C4-2B (cell line): Measurements from ENCODE around the gene FARSB.

ENCODE experiments used
- H3K27ac ChIP-seq: fragments of 450-650 bp; 2 replicates; pipeline ENCODE4 v1.5.1; 2017
- ZFX ChIP-seq: fragments of 450-650 bp; IDR thresholded peaks from 2 replicates; pipeline ENCODE4 v1.6.1; 2017
- TF ChIP-seq, protein P1 (sequence below): fragments of 450-650 bp; conservative IDR thresholded peaks from 2 replicates; pipeline ENCODE4 v1.5.1; 2017; ENCODE audit warnings: mild to moderate bottlenecking

FARSB gene

DNA sequence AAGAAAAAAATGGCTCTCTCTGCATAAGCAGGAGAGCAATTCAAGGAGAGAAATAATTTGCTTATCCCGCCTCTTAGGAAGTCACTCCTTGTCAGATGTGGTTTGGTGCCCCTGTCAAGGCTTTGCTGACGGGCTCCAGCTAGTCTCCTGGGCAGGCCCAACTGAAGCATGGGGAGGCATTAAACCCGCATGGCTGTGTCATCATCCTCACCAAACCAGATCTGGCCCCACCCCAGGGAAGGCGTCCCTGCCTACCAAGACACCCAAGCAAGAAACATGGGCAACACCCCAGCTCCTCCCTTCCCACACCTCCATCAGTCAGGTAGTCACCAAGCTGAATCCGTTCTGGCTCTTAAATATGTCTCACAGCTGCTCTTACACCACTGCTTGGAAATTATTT lies 123.6 kb downstream of the FARSB start:
- TF ChIP-seq ZFX, result no peak
- TF ChIP-seq, protein P1, sequence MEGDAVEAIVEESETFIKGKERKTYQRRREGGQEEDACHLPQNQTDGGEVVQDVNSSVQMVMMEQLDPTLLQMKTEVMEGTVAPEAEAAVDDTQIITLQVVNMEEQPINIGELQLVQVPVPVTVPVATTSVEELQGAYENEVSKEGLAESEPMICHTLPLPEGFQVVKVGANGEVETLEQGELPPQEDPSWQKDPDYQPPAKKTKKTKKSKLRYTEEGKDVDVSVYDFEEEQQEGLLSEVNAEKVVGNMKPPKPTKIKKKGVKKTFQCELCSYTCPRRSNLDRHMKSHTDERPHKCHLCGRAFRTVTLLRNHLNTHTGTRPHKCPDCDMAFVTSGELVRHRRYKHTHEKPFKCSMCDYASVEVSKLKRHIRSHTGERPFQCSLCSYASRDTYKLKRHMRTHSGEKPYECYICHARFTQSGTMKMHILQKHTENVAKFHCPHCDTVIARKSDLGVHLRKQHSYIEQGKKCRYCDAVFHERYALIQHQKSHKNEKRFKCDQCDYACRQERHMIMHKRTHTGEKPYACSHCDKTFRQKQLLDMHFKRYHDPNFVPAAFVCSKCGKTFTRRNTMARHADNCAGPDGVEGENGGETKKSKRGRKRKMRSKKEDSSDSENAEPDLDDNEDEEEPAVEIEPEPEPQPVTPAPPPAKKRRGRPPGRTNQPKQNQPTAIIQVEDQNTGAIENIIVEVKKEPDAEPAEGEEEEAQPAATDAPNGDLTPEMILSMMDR, result no peak
- H3K27ac ChIP-seq, result no peak overlapping the region

DNA sequence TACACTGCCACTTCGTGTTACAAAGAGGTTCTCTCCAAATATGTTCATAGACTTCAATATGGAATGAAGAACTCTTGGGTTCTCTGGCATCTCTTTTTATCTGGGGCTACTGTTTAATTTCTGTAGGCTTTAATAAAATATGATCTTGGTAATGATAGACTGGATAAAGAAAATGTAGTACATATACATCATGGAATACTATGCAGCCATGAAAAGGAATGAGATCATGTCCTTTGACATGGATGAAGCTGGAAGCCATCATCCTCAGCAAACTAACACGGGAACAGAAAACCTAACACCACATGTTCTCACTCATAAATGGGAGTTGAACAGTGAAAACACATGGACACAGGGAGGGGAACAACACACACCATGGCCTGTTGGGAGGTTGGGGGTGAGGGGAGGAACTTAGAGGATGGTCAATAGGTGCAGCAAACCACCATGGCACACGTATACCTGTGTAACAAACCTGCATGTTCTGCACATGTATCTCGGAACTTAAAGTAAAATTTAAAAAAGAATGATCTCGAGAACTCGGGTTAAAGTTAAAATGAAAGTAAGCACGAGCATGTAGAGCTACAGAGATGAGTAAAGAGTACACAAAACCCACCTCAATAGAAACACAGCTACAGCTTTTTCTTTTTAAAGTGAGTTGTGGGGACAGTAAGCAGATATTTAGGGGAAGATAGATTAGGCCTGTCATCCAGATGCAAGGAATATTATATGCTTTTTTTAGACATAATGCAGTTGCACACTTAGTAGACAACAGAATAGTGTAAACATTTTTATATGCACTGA lies 129.2 kb downstream of the FARSB start:
- no peak overlapping the region for H3K27ac ChIP-seq
- TF ChIP-seq, protein P1, result no peak
- no peak for TF ChIP-seq ZFX

DNA sequence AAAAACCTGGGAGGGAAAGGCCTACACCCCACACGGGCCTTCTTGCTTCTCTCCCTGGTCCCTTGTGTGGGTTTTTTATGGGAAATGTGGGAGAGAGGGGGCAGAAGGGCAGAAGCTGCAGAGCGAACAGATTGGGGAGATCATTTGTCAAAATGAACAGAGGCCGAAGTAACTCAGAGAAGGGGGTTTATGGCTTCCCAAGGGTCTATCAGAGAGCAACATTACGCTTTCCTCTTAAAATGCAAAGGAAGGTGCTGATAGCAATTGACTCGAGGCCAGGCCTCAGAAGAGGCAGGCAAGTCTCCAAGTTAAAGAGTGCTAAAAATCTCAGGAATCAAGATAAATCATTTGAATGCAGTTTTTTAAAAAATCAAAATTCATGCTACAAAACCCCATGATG lies 130.1 kb downstream of the FARSB start:
- TF ChIP-seq, protein P1, result no peak
- TF ChIP-seq ZFX, result no peak
- H3K27ac ChIP-seq, result no peak overlapping the region

DNA sequence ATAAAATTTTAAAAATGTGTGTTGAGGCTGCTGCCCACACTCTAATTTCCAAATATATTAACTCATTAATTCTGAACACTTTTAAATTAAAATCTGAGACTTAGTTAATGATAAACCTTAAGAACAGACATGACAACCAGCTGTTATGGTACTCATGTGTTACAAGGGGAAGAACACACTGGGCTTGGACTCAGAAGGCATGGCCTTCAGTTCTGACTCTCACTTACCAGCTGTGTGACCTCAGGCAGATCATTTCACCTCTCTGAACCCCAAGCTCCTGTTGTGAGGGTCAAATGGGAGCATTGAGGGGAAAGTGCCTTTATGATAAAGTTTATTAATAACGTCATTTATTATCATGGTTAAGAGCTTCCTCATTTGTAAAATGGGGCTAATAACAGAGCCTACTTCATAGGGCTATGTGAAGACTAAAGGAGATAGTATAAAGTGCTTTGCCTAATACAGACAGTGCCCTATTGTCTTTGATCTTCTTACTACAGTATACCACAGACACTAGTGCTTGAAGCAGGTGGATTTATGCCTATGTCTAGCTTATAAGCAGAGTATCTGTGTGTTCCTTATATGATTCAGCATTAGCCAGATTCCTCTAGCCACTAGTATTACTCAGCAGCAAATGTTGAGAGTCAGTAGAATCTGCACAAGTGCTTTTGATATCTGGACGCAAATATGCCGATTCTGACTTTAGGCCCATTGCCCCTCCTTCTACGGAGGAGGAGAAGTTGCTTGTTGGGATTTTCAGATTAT lies 131.9 kb downstream of the FARSB start:
- TF ChIP-seq ZFX, result no peak
- H3K27ac ChIP-seq, result no peak overlapping the region

DNA sequence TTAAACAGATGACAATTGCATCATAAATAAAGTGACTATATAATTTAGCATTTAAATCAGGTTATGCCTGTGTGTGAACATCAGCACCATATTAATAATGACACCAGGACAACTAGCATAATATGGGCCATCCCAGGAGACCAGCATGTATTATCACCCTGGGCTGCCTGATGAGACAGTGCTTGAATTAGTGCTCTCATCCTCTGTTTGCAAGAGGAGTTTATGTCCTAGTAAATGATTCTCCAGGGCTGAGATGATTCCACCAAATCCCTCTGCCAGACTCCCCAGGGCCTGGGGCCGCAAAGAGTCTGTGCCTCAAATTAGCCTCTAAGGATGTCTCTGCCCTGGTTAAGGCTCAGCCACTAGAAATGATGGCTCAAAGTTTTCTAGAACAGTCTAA lies 133.8 kb downstream of the FARSB start:
- H3K27ac ChIP-seq, result no peak overlapping the region
- TF ChIP-seq, protein P1, result no peak
- TF ChIP-seq ZFX, result no peak

DNA sequence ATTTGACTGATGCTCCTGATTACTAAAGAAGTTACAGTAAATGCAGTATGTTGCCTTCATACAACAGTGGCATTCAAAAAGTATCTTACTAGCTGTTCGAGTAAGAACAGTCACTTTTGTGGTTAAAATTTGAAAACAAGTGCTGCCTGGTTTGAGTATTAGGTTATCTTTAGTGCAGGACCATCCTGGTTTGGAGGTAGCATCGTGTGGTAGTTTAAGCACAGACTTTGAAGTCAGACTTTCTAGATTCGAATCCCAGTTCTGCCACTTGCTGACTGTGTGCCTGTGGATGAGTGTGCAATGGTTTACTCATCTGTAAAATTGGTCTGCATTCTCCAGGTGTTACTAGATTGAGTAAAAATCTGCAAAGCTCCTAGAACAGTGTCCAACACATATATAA lies 134.8 kb downstream of the FARSB start:
- TF ChIP-seq, protein P1, result no peak
- no peak for TF ChIP-seq ZFX
- H3K27ac ChIP-seq, result no peak overlapping the region
